Mucosa of stomach (tissue), 1 donor: ENCODE measurements around the gene SLC17A5.

Experiments
- H3K27me3 ChIP-seq: one replicate; pipeline ENCODE4 v1.7.0; 2013; ENCODE audit warnings: mild to moderate bottlenecking, low read length; ENCODE audit not compliant: control insufficient read depth, insufficient read depth
- H3K36me3 ChIP-seq: one replicate; pipeline ENCODE4 v1.7.0; 2013; ENCODE audit warnings: low read length; ENCODE audit not compliant: control insufficient read depth, insufficient read depth
- H3K4me1 ChIP-seq: one replicate; pipeline ENCODE4 v1.7.0; 2013; ENCODE audit warnings: mild to moderate bottlenecking, low read length; ENCODE audit not compliant: control insufficient read depth, insufficient read depth
- H3K4me3 ChIP-seq: one replicate; pipeline ENCODE4 v1.7.0; 2013; ENCODE audit warnings: low read length
- H3K9ac ChIP-seq: one replicate; pipeline ENCODE4 v1.7.0; 2013; ENCODE audit warnings: mild to moderate bottlenecking, low read length, moderate library complexity
- H3K9me3 ChIP-seq: one replicate; pipeline ENCODE4 v1.7.0; 2013; ENCODE audit warnings: mild to moderate bottlenecking, low read length, moderate library complexity; ENCODE audit not compliant: control insufficient read depth
- donor health status: Pancreatic carcinoma.

Gene SLC17A5

GRCh38 chr6:73656531-73657145 lies 2.8 kb upstream of the SLC17A5 start:
- no peaks in the 10 kb centered on the region for H3K27me3 ChIP-seq
- H3K4me1 ChIP-seq, result peaks cover 7% of the 10 kb centered on the region
- no peak overlapping the region for H3K9ac ChIP-seq
- no peak overlapping the region for H3K4me3 ChIP-seq
- no peaks in the 10 kb centered on the region for H3K36me3 ChIP-seq
- H3K9me3 ChIP-seq, result no peaks in the 10 kb centered on the region

- Histone ChIP-seq H3K9me3 (no peaks in the 10 kb centered on the region), H3K36me3 (no peaks in the 10 kb centered on the region), H3K4me3 (no peak overlapping the region), H3K4me1 (peaks cover 7% of the 10 kb centered on the region), H3K9ac (peak overlapping the region; percentile 79), H3K27me3 (no peaks in the 10 kb centered on the region)
These were observed 1.6 kb upstream of the SLC17A5 start for GRCh38 chr6:73655341-73655917.

GRCh38 chr6:73652637-73653570 lies 888 bp downstream of the SLC17A5 start:
- H3K9me3 ChIP-seq, result no peaks in the 10 kb centered on the region
- H3K4me3 ChIP-seq, result peak overlapping the region; percentile 47
- H3K36me3 ChIP-seq, result no peaks in the 10 kb centered on the region
- H3K9ac ChIP-seq, result peak overlapping the region; percentile 79
- peaks cover 7% of the 10 kb centered on the region for H3K4me1 ChIP-seq
- H3K27me3 ChIP-seq, result no peaks in the 10 kb centered on the region

- H3K36me3 ChIP-seq, result no peaks in the 10 kb centered on the region
- H3K27me3 ChIP-seq, result no peaks in the 10 kb centered on the region
- no peak overlapping the region for H3K4me3 ChIP-seq
- H3K4me1 ChIP-seq, result no peaks in the 10 kb centered on the region
- no peak overlapping the region for H3K9ac ChIP-seq
- no peaks in the 10 kb centered on the region for H3K9me3 ChIP-seq
These were observed 4.0 kb downstream of the SLC17A5 start for GRCh38 chr6:73649783-73650182.

GRCh38 chr6:73648166-73648565 lies 5.6 kb downstream of the SLC17A5 start:
- Histone ChIP-seq H3K9me3 (no peaks in the 10 kb centered on the region), H3K4me1 (no peaks in the 10 kb centered on the region), H3K27me3 (no peaks in the 10 kb centered on the region), H3K4me3 (no peak overlapping the region), H3K36me3 (no peaks in the 10 kb centered on the region), H3K9ac (no peak overlapping the region)

GRCh38 chr6:73644941-73645591 lies 8.7 kb downstream of the SLC17A5 start:
- H3K9ac ChIP-seq, result no peak overlapping the region
- H3K4me3 ChIP-seq, result no peak overlapping the region
- no peaks in the 10 kb centered on the region for H3K27me3 ChIP-seq
- H3K9me3 ChIP-seq, result no peaks in the 10 kb centered on the region
- no peaks in the 10 kb centered on the region for H3K36me3 ChIP-seq
- no peaks in the 10 kb centered on the region for H3K4me1 ChIP-seq

- Histone ChIP-seq H3K27me3 (no peaks in the 10 kb centered on the region), H3K36me3 (no peaks in the 10 kb centered on the region), H3K4me3 (no peak overlapping the region), H3K9ac (no peak overlapping the region), H3K4me1 (no peaks in the 10 kb centered on the region), H3K9me3 (no peaks in the 10 kb centered on the region)
These were observed 9.8 kb downstream of the SLC17A5 start for GRCh38 chr6:73644030-73644429.

GRCh38 chr6:73642530-73642929 lies 11.3 kb downstream of the SLC17A5 start:
- no peak overlapping the region for H3K9ac ChIP-seq
- no peaks in the 10 kb centered on the region for H3K27me3 ChIP-seq
- no peaks in the 10 kb centered on the region for H3K36me3 ChIP-seq
- H3K9me3 ChIP-seq, result no peaks in the 10 kb centered on the region
- H3K4me3 ChIP-seq, result no peak overlapping the region
- H3K4me1 ChIP-seq, result no peaks in the 10 kb centered on the region

GRCh38 chr6:73640179-73640750 lies 13.5 kb downstream of the SLC17A5 start:
- H3K9ac ChIP-seq, result no peak overlapping the region
- no peaks in the 10 kb centered on the region for H3K36me3 ChIP-seq
- H3K27me3 ChIP-seq, result no peaks in the 10 kb centered on the region
- H3K4me1 ChIP-seq, result no peaks in the 10 kb centered on the region
- H3K4me3 ChIP-seq, result no peak overlapping the region
- H3K9me3 ChIP-seq, result no peaks in the 10 kb centered on the region

- H3K27me3 ChIP-seq, result no peaks in the 10 kb centered on the region
- no peak overlapping the region for H3K9ac ChIP-seq
- H3K36me3 ChIP-seq, result no peaks in the 10 kb centered on the region
- no peak overlapping the region for H3K4me3 ChIP-seq
- H3K9me3 ChIP-seq, result no peaks in the 10 kb centered on the region
- no peaks in the 10 kb centered on the region for H3K4me1 ChIP-seq
These were observed 14.8 kb downstream of the SLC17A5 start for GRCh38 chr6:73639040-73639439.

GRCh38 chr6:73637404-73637803 lies 16.4 kb downstream of the SLC17A5 start:
- no peaks in the 10 kb centered on the region for H3K4me1 ChIP-seq
- no peaks in the 10 kb centered on the region for H3K36me3 ChIP-seq
- no peak overlapping the region for H3K9ac ChIP-seq

More at GRCh38 chr6:73637404-73637803, 16.4 kb downstream of the SLC17A5 start:
- Histone ChIP-seq H3K4me3 (no peak overlapping the region), H3K27me3 (no peaks in the 10 kb centered on the region), H3K9me3 (no peaks in the 10 kb centered on the region)
